Activated CD4-positive, alpha-beta T cell treated with anti-CD3 and anti-CD28 coated beads for 24 hours (primary cell): ENCODE measurements around the gene RAPGEF3.

Experiments
- DNase-seq, 2 donors: peaks; one replicate each; pipeline ENCODE4 v3.0.0-alpha.2; 2020; ENCODE audit warnings: low read depth in 2 of 2

Gene RAPGEF3

GRCh38 chr12:47698631-47699030 is 60.0 kb downstream of the RAPGEF3 start:
- no peak for DNase-seq

- no peak for DNase-seq
Observed at GRCh38 chr12:47698055-47698454, 60.6 kb downstream of the RAPGEF3 start.

GRCh38 chr12:47689215-47689614 is 69.5 kb downstream of the RAPGEF3 start:
- DNase-seq = no peak

- DNase-seq = no peak
Observed at GRCh38 chr12:47687636-47688035, 71.0 kb downstream of the RAPGEF3 start.

GRCh38 chr12:47686645-47687240 is 71.9 kb downstream of the RAPGEF3 start:
- no peak for DNase-seq
